HEK293 (cell line): Measurements from ENCODE around the gene STON2.

Experiments used
- KLF1 ChIP-seq: fragments of 450-650 bp; formaldehyde crosslinking; IDR thresholded peaks from 2 replicates; pipeline ENCODE4 v1.5.1; 2016; ENCODE audit warnings: missing biosample characterization, missing genetic modification characterization
- KLF16 ChIP-seq: fragments of 450-650 bp; formaldehyde crosslinking; IDR thresholded peaks from 2 replicates; pipeline ENCODE4 v1.5.1; 2017; ENCODE audit warnings: missing biosample characterization, missing genetic modification characterization
- RBAK ChIP-seq: fragments of 450-650 bp; formaldehyde crosslinking; IDR thresholded peaks from 2 replicates; pipeline ENCODE4 v1.5.1; 2016; ENCODE audit warnings: missing biosample characterization, missing genetic modification characterization
- SETDB1 ChIP-seq: IDR thresholded peaks from one replicate; pipeline ENCODE4 v1.6.1; 2017; ENCODE audit warnings: mild to moderate bottlenecking, low read length, moderate library complexity, mixed read lengths; ENCODE audit not compliant: insufficient read length
- TRIM28 ChIP-seq: IDR thresholded peaks from 2 replicates; pipeline ENCODE4 v1.6.1; 2011; ENCODE audit warnings: low read length, control low read depth, borderline replicate concordance
- YY1 ChIP-seq: fragments of 450-650 bp; formaldehyde crosslinking; IDR thresholded peaks from 2 replicates; pipeline ENCODE4 v1.5.1; 2018; ENCODE audit warnings: missing biosample characterization, missing genetic modification characterization
- ZBTB1 ChIP-seq: fragments of 450-650 bp; formaldehyde crosslinking; IDR thresholded peaks from 2 replicates; pipeline ENCODE4 v1.5.1; 2016; ENCODE audit warnings: missing biosample characterization, missing genetic modification characterization
- ZBTB20 ChIP-seq: fragments of 450-650 bp; formaldehyde crosslinking; IDR thresholded peaks from 2 replicates; pipeline ENCODE4 v1.5.1; 2016; ENCODE audit warnings: missing biosample characterization, missing genetic modification characterization
- ZNF133 ChIP-seq: fragments of 450-650 bp; formaldehyde crosslinking; IDR thresholded peaks from 2 replicates; pipeline ENCODE4 v1.5.1; 2016; ENCODE audit warnings: missing biosample characterization, missing genetic modification characterization
- ZNF571 ChIP-seq: fragments of 450-650 bp; formaldehyde crosslinking; IDR thresholded peaks from 2 replicates; pipeline ENCODE4 v1.5.0; 2017; ENCODE audit warnings: missing biosample characterization, missing genetic modification characterization
- TF ChIP-seq, protein P1 (sequence below): fragments of 450-650 bp; formaldehyde crosslinking; IDR thresholded peaks from 2 replicates; pipeline ENCODE4 v1.5.1; 2016; ENCODE audit warnings: missing biosample characterization, missing genetic modification characterization
- TF ChIP-seq, protein P2 (sequence below): fragments of 450-650 bp; formaldehyde crosslinking; IDR thresholded peaks from 2 replicates; pipeline ENCODE4 v1.5.1; 2016; ENCODE audit warnings: missing biosample characterization, missing genetic modification characterization
- TF ChIP-seq, protein P3 (sequence below): sonication (generic); formaldehyde crosslinking; IDR thresholded peaks from 2 replicates; pipeline ENCODE4 v1.8.1; 2022; ENCODE audit warnings: mild to moderate bottlenecking, moderate library complexity, missing genetic modification reagents
- TF ChIP-seq, protein P4 (sequence below): fragments of 450-650 bp; formaldehyde crosslinking; IDR thresholded peaks from 2 replicates; pipeline ENCODE4 v1.5.1; 2016; ENCODE audit warnings: missing biosample characterization, missing genetic modification characterization

DNA sequence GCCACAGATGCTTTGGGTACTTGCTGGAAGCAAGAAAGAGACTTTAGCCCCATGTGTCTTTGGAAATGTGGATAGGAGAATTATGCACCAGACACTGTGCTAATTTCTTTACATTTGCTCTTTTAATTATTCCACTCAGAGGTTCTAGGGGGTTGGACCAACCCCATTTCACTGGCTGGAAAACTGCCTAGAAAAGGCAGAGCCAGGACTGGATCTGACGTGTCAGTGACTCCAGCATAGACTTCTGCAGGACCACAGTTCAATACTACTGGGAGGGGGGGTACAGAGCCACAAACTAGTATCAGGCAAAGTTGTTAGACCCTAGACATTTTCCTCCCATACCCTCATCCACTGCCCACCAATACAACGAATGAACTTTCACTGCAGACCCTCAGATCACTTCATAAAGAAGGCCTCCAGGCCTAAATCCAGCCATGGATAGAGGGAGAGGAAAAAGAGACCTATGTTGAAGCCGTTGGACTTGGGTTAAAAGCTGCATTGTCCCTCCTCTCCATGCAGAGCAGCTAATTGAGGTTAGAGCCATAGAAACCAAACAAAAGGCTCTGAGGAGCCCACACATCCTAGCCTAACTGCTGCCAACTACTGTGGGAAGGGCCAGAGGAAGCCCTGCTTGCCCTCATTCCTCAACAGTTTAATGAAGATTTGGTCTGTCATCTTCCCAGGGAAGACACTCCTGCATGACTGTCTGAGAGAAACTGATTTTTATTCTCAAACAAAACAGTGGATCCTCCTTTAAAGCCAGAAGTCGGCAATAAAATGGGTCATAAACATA lies 68.7 kb downstream of the STON2 start:
- TF ChIP-seq YY1 (tag by site-specific recombination): no peak
- no peak for TF ChIP-seq ZNF133 (tag by site-specific recombination)
- TF ChIP-seq, protein P1, sequence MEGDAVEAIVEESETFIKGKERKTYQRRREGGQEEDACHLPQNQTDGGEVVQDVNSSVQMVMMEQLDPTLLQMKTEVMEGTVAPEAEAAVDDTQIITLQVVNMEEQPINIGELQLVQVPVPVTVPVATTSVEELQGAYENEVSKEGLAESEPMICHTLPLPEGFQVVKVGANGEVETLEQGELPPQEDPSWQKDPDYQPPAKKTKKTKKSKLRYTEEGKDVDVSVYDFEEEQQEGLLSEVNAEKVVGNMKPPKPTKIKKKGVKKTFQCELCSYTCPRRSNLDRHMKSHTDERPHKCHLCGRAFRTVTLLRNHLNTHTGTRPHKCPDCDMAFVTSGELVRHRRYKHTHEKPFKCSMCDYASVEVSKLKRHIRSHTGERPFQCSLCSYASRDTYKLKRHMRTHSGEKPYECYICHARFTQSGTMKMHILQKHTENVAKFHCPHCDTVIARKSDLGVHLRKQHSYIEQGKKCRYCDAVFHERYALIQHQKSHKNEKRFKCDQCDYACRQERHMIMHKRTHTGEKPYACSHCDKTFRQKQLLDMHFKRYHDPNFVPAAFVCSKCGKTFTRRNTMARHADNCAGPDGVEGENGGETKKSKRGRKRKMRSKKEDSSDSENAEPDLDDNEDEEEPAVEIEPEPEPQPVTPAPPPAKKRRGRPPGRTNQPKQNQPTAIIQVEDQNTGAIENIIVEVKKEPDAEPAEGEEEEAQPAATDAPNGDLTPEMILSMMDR (tag by site-specific recombination): no peak
- TF ChIP-seq ZBTB20 (tag by site-specific recombination): no peak
- no peak for TF ChIP-seq ZBTB1
- TF ChIP-seq, protein P2, sequence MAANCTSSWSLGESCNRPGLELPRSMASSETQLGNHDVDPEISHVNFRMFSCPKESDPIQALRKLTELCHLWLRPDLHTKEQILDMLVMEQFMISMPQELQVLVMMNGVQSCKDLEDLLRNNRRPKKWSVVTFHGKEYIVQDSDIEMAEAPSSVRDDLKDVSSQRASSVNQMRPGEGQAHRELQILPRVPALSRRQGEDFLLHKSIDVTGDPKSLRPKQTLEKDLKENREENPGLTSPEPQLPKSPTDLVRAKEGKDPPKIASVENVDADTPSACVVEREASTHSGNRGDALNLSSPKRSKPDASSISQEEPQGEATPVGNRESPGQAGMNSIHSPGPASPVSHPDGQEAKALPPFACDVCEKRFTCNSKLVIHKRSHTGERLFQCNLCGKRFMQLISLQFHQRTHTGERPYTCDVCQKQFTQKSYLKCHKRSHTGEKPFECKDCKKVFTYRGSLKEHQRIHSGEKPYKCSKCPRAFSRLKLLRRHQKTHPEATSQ (tag by site-specific recombination): no peak
- TF ChIP-seq TRIM28: no peak
- TF ChIP-seq, protein P3, sequence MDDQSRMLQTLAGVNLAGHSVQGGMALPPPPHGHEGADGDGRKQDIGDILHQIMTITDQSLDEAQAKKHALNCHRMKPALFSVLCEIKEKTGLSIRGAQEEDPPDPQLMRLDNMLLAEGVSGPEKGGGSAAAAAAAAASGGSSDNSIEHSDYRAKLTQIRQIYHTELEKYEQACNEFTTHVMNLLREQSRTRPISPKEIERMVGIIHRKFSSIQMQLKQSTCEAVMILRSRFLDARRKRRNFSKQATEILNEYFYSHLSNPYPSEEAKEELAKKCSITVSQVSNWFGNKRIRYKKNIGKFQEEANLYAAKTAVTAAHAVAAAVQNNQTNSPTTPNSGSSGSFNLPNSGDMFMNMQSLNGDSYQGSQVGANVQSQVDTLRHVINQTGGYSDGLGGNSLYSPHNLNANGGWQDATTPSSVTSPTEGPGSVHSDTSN (CRISPR knock-in tag): no peak
- TF ChIP-seq, protein P4, sequence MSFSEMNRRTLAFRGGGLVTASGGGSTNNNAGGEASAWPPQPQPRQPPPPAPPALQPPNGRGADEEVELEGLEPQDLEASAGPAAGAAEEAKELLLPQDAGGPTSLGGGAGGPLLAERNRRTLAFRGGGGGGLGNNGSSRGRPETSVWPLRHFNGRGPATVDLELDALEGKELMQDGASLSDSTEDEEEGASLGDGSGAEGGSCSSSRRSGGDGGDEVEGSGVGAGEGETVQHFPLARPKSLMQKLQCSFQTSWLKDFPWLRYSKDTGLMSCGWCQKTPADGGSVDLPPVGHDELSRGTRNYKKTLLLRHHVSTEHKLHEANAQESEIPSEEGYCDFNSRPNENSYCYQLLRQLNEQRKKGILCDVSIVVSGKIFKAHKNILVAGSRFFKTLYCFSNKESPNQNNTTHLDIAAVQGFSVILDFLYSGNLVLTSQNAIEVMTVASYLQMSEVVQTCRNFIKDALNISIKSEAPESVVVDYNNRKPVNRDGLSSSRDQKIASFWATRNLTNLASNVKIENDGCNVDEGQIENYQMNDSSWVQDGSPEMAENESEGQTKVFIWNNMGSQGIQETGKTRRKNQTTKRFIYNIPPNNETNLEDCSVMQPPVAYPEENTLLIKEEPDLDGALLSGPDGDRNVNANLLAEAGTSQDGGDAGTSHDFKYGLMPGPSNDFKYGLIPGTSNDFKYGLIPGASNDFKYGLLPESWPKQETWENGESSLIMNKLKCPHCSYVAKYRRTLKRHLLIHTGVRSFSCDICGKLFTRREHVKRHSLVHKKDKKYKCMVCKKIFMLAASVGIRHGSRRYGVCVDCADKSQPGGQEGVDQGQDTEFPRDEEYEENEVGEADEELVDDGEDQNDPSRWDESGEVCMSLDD (tag by site-specific recombination): no peak
- TF ChIP-seq RBAK (tag by site-specific recombination): no peak
- TF ChIP-seq SETDB1: no peak
- TF ChIP-seq KLF1 (tag by site-specific recombination): no peak
- TF ChIP-seq ZNF571 (tag by site-specific recombination): no peak
- TF ChIP-seq KLF16 (tag by site-specific recombination): no peak
